Measurements from ENCODE around the gene CHRNA3.

CHRNA3 gene

DNA sequence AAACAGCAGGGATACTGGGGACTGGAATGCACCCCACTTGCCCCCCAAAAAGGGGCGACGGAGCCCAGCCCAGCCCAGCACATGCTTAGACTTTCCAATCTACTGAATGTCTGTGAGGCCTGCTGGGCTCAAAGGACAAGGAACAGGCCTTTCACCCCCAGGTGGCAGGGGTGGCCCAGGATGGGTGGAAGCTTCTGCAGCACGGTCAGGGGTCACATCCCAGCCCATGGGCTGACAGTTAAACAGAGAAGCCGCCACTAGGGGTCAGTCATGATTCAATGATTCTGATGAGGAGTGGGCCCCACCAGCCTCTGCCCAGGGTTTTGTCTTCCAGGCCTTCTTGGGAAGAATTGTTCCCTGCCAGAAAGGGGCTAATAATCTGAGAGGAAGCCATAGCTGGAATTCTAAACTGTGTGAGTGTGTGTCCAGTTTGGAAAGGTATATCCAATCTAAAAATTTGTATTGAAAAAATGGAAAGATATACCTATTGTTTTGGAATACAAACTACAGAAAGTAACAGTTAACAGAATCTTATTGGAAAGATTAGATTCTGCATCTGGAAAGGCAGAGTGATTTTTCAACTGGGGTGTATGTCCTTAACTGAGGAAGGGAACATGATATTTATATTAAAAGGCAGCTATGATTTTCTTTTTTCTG, 18.0 kb upstream of the CHRNA3 start:
- H3K4me3 ChIP-seq (ENCODE audit: low read length): no peak overlapping the region
- no peaks in the 10 kb centered on the region for H3K79me2 ChIP-seq (ENCODE audit: low read length)
- no peaks in the 10 kb centered on the region for H4K20me1 ChIP-seq (ENCODE audit: insufficient read depth, low read length)
- H2AFZ ChIP-seq (ENCODE audit: low read length): no peak overlapping the region
- no peak overlapping the region for H3K27ac ChIP-seq (ENCODE audit: low read length)
- no peak overlapping the region for H3K4me2 ChIP-seq (ENCODE audit: low read depth, low read length)
- no peaks in the 10 kb centered on the region for H3K4me1 ChIP-seq (ENCODE audit: low read length)
- TF ChIP-seq, protein P1, sequence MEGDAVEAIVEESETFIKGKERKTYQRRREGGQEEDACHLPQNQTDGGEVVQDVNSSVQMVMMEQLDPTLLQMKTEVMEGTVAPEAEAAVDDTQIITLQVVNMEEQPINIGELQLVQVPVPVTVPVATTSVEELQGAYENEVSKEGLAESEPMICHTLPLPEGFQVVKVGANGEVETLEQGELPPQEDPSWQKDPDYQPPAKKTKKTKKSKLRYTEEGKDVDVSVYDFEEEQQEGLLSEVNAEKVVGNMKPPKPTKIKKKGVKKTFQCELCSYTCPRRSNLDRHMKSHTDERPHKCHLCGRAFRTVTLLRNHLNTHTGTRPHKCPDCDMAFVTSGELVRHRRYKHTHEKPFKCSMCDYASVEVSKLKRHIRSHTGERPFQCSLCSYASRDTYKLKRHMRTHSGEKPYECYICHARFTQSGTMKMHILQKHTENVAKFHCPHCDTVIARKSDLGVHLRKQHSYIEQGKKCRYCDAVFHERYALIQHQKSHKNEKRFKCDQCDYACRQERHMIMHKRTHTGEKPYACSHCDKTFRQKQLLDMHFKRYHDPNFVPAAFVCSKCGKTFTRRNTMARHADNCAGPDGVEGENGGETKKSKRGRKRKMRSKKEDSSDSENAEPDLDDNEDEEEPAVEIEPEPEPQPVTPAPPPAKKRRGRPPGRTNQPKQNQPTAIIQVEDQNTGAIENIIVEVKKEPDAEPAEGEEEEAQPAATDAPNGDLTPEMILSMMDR (IDR thresholded peaks at IDR 0.05; ENCODE audit: low read length): peak; percentile 70
- no peak for TF ChIP-seq EZH2phosphoT487 (IDR thresholded peaks at IDR 0.05; ENCODE audit: low read length)
- no peaks in the 10 kb centered on the region for H3K27me3 ChIP-seq (replicated peaks; ENCODE audit: insufficient read depth, low read length)
- H3K36me3 ChIP-seq (replicated peaks; ENCODE audit: insufficient read depth, low read length): no peaks in the 10 kb centered on the region
- H3K9me3 ChIP-seq (replicated peaks; ENCODE audit: insufficient read depth, low read length): no peaks in the 10 kb centered on the region
- H3K9ac ChIP-seq (ENCODE audit: low read length): no peak overlapping the region
- H3K9me2 ChIP-seq (replicated peaks; ENCODE audit: insufficient read depth, low read length): no peaks in the 10 kb centered on the region
- no peaks in the 10 kb centered on the region for H3F3A ChIP-seq (ENCODE audit: insufficient read depth, low read length)
- peak; percentile 59 for DNase-seq

DNA sequence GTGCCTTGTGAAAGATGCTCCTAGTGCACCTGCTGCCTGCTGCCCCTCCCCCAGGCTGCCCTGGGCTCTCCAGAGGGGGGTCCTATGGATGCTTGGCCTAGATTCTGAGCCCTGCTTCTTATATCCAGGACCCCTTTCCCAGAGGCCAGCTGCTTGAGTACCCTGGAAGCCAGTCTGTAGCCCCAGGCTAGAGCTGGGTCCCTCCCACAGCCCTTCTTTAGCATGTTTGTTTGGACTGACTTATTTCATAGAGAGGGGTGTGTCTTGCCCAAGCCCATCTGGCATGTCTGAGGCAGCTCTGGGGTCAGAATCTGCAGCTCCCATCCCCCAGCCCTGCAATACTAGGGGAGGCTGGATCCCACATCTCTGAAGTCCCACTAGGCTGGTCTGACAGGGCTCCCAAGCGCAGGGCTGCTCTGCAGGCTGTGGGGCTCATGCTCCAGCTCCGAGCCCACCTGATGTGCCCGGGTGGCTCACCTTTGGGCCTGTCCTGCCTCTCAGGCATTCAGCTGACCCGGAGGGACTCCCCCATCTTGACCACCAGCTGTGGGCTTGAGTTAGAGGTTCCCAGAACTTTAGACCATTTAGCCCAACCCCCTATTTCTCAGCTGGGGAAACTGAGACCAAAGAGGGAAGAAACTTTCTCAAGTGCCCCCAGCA, 17.1 kb upstream of the CHRNA3 start:
- no peak overlapping the region for H3K4me3 ChIP-seq (ENCODE audit: low read length)
- no peaks in the 10 kb centered on the region for H3F3A ChIP-seq (ENCODE audit: insufficient read depth, low read length)
- no peaks in the 10 kb centered on the region for H3K4me1 ChIP-seq (ENCODE audit: low read length)
- DNase-seq: no peak
- H3K27me3 ChIP-seq (replicated peaks; ENCODE audit: insufficient read depth, low read length): no peaks in the 10 kb centered on the region
- no peaks in the 10 kb centered on the region for H3K9me3 ChIP-seq (replicated peaks; ENCODE audit: insufficient read depth, low read length)
- no peaks in the 10 kb centered on the region for H3K36me3 ChIP-seq (replicated peaks; ENCODE audit: insufficient read depth, low read length)
- no peak overlapping the region for H3K27ac ChIP-seq (ENCODE audit: low read length)
- no peaks in the 10 kb centered on the region for H3K9me2 ChIP-seq (replicated peaks; ENCODE audit: insufficient read depth, low read length)
- TF ChIP-seq, protein P1 (IDR thresholded peaks at IDR 0.05; ENCODE audit: low read length): no peak
- no peak for TF ChIP-seq EZH2phosphoT487 (IDR thresholded peaks at IDR 0.05; ENCODE audit: low read length)
- no peak for TF ChIP-seq EZH2 (optimal IDR thresholded peaks at IDR 0.05; ENCODE audit: low read depth, low read length)
- no peak overlapping the region for H2AFZ ChIP-seq (ENCODE audit: low read length)
- H3K9ac ChIP-seq (ENCODE audit: low read length): no peak overlapping the region
- no peaks in the 10 kb centered on the region for H4K20me1 ChIP-seq (ENCODE audit: insufficient read depth, low read length)
- H3K79me2 ChIP-seq (ENCODE audit: low read length): no peaks in the 10 kb centered on the region
- H3K4me2 ChIP-seq (ENCODE audit: low read depth, low read length): no peak overlapping the region

DNA sequence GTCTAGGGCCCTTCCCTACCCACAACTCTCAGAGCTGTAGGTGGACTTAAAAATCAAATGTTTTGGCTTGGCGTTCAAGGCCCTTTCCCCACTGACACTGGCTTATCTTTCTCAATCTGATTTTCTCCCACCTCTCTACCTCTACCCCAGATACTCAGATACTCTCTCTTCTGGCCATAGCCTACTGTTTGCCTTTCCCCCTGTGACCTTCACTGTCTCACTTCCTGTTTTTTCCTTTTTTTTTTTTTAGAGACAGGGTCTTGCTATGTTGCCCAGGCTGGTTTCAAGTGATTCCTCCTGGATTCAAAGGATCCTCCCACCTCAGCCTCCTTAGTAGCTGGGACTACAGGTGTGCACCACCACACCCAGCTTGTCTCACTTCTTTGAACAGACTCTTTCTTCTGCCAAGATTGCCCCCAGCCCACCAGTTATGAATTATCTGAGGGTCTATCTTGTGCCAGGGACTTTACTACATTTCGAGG, 15.6 kb upstream of the CHRNA3 start:
- TF ChIP-seq, protein P1 (IDR thresholded peaks at IDR 0.05; ENCODE audit: low read length): no peak
- H2AFZ ChIP-seq (ENCODE audit: low read length): no peak overlapping the region
- H3K9me2 ChIP-seq (replicated peaks; ENCODE audit: insufficient read depth, low read length): no peaks in the 10 kb centered on the region
- no peak overlapping the region for H3K27ac ChIP-seq (ENCODE audit: low read length)
- no peaks in the 10 kb centered on the region for H3F3A ChIP-seq (ENCODE audit: insufficient read depth, low read length)
- no peaks in the 10 kb centered on the region for H3K9me3 ChIP-seq (replicated peaks; ENCODE audit: insufficient read depth, low read length)
- H3K27me3 ChIP-seq (replicated peaks; ENCODE audit: insufficient read depth, low read length): no peaks in the 10 kb centered on the region
- no peak overlapping the region for H3K4me2 ChIP-seq (ENCODE audit: low read depth, low read length)
- no peaks in the 10 kb centered on the region for H3K79me2 ChIP-seq (ENCODE audit: low read length)
- no peak overlapping the region for H3K4me3 ChIP-seq (ENCODE audit: low read length)
- no peaks in the 10 kb centered on the region for H4K20me1 ChIP-seq (ENCODE audit: insufficient read depth, low read length)
- H3K4me1 ChIP-seq (ENCODE audit: low read length): no peaks in the 10 kb centered on the region
- H3K9ac ChIP-seq (ENCODE audit: low read length): no peak overlapping the region
- DNase-seq: no peak
- H3K36me3 ChIP-seq (replicated peaks; ENCODE audit: insufficient read depth, low read length): no peaks in the 10 kb centered on the region
